Stimulated activated CD8-positive, alpha-beta memory T cell treated with anti-CD3 and anti-CD28 coated beads, Interleukin-15, amount 100 ng/mL, for 1 hour (primary cell): ENCODE data around the gene ZNF672.
"Not testable (repeated sequence)": the region's sequence is repeated elsewhere in the genome, so short reads cannot be mapped to it uniquely, and the experiment has no call there.

Experiments used
- DNase-seq: peaks from one replicate; pipeline ENCODE4 v3.0.0-alpha.2; 2020; ENCODE audit warnings: low read depth

Gene ZNF672

DNA sequence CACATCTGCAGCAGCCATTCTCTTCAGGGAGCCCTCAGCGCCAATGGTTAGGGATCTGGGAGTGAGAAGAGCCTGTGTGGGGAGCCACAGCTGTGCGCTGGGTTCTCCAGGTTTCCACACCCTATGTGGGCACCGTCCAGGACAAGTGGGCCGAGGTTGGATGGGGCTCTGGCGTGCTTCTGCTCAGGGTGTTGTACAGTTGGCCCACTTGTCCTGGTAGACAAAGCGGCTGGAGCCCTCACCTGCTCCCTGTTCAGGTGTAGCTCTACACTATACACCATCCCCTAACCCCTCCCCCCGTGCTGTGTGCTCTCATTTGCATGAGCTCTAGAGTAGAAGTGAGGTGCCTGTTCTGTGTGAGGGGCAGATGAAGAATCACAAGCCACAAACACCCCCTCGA is 24.5 kb upstream of the ZNF672 start:
- no peak for DNase-seq

DNA sequence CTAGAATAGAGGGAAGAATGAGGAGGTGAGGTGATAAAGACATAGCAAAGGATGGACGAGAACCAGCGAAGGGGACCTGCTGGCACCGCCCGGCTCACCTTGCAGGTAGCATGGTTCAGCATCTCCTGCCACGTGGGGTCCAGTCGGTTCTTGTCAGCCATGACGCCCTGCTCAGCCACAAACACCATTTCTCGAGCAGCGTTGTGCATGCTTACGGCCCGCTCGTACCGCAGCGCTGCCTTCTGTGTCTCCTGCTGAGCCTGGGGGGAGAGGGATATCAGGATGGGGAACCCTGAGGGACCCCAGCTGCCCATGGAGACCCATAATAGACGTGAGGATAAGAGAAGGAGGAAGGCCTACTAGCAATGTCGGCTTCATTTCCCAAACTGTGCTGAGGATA is 23.7 kb upstream of the ZNF672 start:
- DNase-seq = no peak

DNA sequence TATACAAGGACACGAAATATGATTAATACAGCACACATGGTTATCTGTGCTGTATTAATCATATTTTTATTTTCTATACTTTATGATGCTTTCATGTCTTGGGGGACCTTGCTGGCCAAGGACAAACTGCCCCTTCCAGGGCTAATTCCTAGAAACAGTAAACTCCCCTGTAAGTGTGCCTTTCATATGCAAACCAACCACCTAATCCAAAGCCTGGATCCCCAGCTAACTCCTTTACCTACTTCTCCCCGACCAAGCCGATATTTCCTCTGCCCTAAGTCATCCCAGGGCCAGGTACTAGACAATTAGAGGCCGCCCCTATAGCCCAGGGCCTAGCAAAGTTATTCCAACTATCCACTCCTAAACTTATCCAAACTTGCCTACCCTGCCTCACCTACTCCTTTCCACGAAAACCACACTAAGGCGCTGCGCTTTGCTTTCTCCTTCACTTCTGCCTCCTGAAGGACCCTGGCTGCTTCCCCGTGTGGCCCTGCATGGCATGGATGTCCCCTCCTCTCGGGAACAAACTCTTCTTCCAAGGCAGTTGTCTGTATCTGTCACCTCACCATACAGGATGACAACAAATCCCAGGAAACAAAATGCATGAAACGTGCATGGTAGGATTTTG is 22.5 kb upstream of the ZNF672 start:
- no peak for DNase-seq

DNA sequence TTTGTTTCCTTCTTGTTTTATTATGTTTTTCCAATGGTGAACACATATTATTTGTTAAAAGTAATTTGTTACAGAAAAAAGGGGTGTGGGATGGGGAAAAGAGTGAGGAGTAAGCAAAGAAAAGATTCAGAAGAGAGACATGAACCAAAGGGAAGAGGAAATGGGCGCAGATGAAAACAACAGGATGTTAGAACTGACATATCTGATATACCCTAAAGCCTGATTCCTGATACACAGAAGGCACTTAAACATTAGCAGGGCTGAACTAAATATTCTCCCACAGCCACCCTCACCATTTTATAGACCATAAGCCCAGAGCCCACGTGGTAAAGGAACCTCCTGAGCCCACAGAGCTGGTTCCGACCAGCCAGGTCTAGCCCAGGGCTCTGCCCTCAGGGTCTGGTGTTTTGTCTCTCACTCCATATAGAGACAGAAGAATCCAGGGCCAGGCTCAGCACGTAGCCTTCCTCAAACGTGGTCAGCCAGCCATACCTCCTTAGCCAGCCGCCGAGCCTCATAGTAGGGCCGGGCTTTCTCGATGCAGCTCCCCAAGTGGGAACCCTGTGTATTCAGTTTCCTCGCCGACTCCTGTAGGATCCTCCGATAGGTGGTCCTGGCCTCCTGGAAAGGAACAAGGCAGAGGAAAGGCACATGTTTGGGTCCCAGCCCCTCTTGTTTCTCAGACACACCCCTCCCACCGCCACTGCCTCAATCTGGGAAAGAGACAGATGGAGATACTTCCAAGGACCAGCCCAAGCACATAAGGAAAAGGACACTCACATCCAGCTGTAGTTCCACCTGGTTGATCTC is 21.8 kb upstream of the ZNF672 start:
- no peak for DNase-seq

- no peak for DNase-seq
Measured at GRCh38 chr1:248817065-248817464, 21.0 kb upstream of the ZNF672 start.

DNA sequence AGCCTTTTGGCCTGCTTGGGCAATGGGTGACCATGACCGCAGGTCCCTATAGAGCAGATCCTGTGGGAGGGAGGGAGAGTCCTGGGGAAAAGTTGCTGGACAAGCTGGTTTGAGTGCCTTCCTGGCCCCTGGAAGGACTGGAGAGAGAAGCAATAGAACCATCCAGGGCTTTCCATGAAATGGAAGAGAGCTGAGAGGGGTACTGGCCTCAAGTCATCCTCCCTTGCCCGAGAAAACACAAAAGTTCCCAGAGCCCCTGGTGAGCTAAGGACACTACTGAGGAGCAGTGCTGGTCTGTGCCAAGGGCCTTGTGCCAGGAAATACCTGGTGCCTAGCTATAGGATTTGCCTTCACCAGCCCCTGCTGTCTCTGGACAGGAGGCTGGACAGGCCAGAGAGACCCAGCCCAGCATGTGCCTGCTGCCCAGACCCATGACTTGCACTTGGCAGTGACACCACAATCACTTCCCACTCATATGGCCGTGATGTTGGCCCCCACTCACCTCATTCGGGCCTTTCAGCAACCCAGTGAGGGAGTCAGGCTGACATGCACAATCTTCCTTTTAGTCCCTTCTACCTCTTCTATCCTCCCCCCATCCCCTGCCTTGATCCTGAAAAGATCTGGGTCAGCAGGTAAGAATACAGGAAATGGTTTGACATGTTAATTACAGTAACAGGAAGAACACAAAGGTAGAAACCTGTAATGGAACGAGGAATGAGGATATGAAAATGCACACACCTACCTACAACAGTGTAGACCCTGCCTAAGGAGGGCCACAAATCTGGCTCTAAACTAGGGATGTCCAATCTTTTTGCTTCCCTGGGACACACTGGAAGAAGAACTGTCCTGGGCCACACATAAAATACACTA is 19.3 kb upstream of the ZNF672 start:
- DNase-seq = no peak

DNA sequence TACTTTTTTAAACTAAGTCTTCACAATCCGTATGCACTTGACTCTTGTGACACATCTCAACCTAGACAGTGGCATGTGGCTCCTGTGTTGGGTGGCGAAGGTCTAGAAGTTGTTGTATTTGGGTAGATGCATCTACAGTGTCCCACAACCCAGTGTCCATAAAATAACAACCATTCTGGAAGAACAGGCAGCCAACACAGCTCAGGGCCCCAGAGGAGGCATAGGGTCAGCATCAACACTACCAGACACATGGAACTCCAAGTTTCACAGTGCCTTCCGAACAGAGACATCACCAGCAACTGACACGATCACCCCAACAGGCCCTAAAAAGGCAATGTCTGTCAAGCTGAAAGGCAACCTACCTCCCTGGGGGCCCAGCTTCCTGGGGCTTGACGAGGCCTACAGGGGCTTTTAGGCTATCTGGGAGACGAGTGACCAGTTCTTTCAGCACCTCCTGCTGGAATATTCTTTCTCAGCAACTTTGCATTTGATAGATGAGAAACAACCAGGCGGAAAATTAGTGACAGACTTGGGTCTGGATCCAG is 17.9 kb upstream of the ZNF672 start:
- no peak for DNase-seq

DNA sequence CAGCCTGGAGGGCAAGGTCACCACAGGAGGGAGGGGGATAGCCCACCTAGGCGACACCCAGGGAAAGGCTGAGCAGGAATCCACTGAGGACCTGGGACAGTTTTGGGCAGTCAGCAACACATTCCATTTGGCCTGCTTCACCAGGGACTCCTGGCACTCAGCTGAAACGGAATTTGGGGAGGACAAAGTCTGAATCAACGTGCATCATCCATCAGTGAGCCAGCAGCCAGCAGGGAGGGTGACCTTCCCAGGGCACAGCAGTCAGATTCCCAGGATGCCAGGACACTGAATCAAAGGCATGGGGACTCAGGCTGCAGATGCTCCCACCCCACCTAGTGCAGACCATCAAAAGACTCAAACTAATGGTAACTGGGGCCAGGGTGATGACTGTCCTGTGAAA is 16.9 kb upstream of the ZNF672 start:
- no peak for DNase-seq

GRCh38 chr1:248821641-248822040 is 16.4 kb upstream of the ZNF672 start:
- no peak for DNase-seq

- DNase-seq = no peak
Measured at GRCh38 chr1:248822148-248823032, 15.6 kb upstream of the ZNF672 start.

- DNase-seq = no peak
Measured at GRCh38 chr1:248823517-248824001, 14.5 kb upstream of the ZNF672 start.

DNA sequence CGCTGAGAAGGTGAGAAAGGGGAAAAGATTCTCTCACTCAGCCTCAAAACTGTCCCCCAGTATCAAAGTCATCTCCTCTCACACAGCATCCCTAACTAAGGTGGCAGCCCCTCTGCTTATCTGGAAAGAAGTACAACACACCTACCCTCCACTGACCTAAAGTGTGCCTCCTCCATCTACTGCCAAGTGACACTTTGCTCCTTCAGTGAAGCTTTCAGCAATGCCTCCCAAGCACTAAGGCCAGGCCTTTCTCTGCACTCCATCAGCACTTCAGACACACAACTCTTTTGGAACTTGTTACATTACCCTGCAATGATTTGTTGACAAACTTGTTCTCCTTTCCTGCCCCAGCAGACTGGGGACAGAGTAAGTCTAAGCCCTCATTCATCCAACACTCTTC is 13.7 kb upstream of the ZNF672 start:
- DNase-seq = no peak

DNA sequence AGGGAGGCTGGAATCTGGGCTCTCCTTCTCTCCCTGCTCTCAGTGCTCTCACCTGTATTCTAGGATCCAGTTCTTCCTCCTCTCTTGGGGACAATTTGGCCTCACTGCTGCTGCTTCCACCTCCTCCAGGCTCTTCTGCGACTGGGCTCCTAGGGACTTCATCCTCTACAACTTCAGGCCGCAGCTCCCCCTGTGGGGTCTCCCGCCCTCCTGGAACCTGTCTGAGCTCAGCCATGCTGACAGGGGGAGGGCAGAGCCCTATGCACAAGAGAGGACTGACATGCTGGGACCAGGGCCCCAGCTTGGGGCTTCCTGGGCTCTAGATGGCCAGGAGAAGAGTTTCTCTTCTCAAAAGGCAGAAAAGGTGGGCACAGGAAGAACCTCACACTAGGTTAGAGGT is 13.3 kb upstream of the ZNF672 start:
- no peak for DNase-seq

GRCh38 chr1:248825136-248825535 is 12.9 kb upstream of the ZNF672 start:
- DNase-seq = no peak

- no peak for DNase-seq
Measured at GRCh38 chr1:248825573-248825908, 12.5 kb upstream of the ZNF672 start.

DNA sequence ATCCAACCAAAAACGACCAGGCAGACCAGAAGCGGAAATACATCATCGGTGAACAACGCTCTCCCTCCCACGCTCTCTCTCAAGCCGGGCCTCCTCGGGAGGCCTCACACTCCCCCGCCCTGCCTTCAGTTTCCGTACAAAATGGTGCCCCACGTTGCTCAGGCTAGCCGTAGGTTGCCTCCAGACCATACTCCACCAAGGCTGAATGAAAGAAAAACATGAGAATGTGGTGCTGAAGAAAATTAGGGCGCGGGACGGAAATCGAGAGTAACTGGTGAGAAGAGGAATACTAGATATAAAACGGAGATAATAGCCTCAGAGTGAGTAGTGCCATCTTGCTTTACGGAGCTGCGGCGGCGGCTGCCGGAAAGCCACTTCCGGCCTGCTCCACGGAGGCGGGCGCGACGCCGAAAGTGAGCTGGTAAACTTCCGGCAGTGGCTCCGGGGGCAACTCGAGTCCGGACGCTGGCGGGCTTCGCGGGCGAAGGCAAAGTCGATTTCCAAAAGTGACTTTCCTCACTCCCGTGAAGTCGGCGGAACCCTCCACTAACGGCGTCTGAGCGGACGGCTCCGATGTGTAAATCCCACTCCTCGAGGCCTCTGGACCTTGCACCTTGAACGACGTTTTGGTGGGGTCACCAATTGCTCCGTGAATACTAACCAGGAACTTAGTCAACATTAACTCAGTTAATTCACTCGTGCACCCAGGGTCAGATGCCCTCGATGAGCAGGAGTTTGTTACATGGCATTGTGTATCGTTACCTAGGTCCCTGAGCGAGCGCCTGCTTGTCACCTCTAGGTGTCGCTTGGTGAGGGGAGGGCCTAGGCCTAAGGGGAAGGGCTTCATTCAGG is 11.9 kb upstream of the ZNF672 start, which contains the start of gene SH3BP5L:
SH3BP5L (minus strand) TSS at position 7 of the 852 bp plus-strand sequence. CDS start 980 bp downstream, outside the sequence.
- DNase-seq = peak; percentile 80

- DNase-seq = no peak
Measured at GRCh38 chr1:248828845-248829244, 9.2 kb upstream of the ZNF672 start.

DNA sequence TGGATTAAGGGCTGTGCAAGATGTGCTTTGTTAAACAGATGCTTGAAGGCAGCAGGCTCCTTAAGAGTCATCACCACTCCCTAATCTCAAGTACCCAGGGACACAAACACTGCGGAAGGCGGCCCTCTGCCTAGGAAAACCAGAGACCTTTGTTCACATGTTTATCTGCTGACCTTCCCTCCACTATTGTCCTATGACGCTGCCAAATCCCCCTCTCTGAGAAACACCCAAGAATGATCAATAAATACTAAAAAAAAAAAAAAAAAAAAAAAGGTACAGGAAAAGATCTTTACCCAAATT is 7.4 kb upstream of the ZNF672 start:
- DNase-seq = not testable (repeated sequence)

DNA sequence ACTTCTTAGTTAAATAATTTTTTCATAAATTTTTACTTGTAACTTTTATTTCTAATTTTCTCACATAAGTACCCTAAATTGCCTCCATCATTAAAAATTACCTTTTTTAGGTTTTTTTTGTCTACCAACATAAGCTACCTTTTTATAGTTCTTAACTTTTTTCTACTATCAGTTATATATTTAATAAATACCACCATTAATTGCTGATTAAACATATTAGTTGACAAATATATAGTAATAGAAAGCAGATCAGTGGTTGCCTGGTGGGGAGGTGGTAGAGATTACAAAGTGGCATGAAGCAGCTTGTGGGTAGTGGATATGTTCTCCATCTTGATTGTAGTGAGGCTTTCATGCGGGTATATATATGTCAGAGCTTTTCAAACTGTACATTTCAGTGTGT is 6.2 kb upstream of the ZNF672 start:
- DNase-seq = no peak

- no peak for DNase-seq
Measured at GRCh38 chr1:248834343-248834940, 3.6 kb upstream of the ZNF672 start.
